Measurements from ENCODE around the gene RAI1.

GRCh38 chr17:17704931-17705330 is 23.7 kb downstream of the RAI1 start:
- TF ChIP-seq CTCF (conservative IDR thresholded peaks at IDR 0.05) (no peak), ZFX (IDR thresholded peaks at IDR 0.05) (no peak)

Measured in C4-2B (cell line).